ENCODE data around the gene TP63.

The TP63 gene

GRCh38 chr3:189588070-189588469 lies 43.1 kb upstream of the TP63 start:
- DNase-seq: no peak
- Histone ChIP-seq H3K79me1 (ENCODE audit: low read length) (no peaks in the 10 kb centered on the region), H4K12ac (ENCODE audit: low read depth, low read length) (no peak overlapping the region), H2BK12ac (ENCODE audit: low read length) (no peak overlapping the region), H2BK5ac (ENCODE audit: low read depth, low read length, poor library complexity) (no peak overlapping the region), H3K79me2 (ENCODE audit: control insufficient read depth, insufficient read depth, low read length, poor library complexity) (no peaks in the 10 kb centered on the region), H3K23ac (ENCODE audit: low read length) (no peak overlapping the region), H3K9ac (ENCODE audit: low read length) (no peak overlapping the region), H2BK120ac (ENCODE audit: insufficient read depth, low read length, poor library complexity) (no peak overlapping the region), H3K18ac (ENCODE audit: low read length) (no peak overlapping the region), H3K27me3 (ENCODE audit: insufficient read depth, low read length) (no peaks in the 10 kb centered on the region), H3K4me1 (ENCODE audit: control insufficient read depth in 1 of 2, insufficient read depth in 2 of 2, low read length in 2 of 2) (no peaks in the 10 kb centered on the region), H3K36me3 (ENCODE audit: control insufficient read depth in 1 of 2, insufficient read depth in 2 of 2, low read length in 2 of 2) (no peaks in the 10 kb centered on the region), H2AFZ (ENCODE audit: insufficient read depth, low read length, poor library complexity) (no peak overlapping the region), H3K4me3 (ENCODE audit: low read depth, low read length) (no peak overlapping the region), H3K14ac (ENCODE audit: low read length) (no peak overlapping the region), H3K9me3 (ENCODE audit: insufficient read depth, low read depth, low read length) (no peaks in the 10 kb centered on the region), H3K4ac (ENCODE audit: low read depth, low read length) (no peak overlapping the region), H2AK5ac (ENCODE audit: low read length) (no peak overlapping the region), H3K27ac (ENCODE audit: low read depth, low read length) (no peak overlapping the region), H3K4me2 (ENCODE audit: low read length) (no peak overlapping the region), H4K8ac (ENCODE audit: low read depth, low read length) (no peak overlapping the region), H4K91ac (ENCODE audit: low read depth, low read length) (no peak overlapping the region)
- no CpG with 5 or more reads among the region's 1 CpG for WGBS (ENCODE audit: extremely low coverage, insufficient coverage, insufficient read length)

GRCh38 chr3:189588475-189589178 lies 42.6 kb upstream of the TP63 start:
- Histone ChIP-seq H2BK12ac (ENCODE audit: low read length) (no peak overlapping the region), H3K4me1 (ENCODE audit: control insufficient read depth in 1 of 2, insufficient read depth in 2 of 2, low read length in 2 of 2) (no peaks in the 10 kb centered on the region), H3K36me3 (ENCODE audit: control insufficient read depth in 1 of 2, insufficient read depth in 2 of 2, low read length in 2 of 2) (no peaks in the 10 kb centered on the region), H3K18ac (ENCODE audit: low read length) (no peak overlapping the region), H3K27ac (ENCODE audit: low read depth, low read length) (no peak overlapping the region), H3K14ac (ENCODE audit: low read length) (no peak overlapping the region), H4K91ac (ENCODE audit: low read depth, low read length) (no peak overlapping the region), H3K27me3 (ENCODE audit: insufficient read depth, low read length) (no peaks in the 10 kb centered on the region), H3K4me3 (ENCODE audit: low read depth, low read length) (no peak overlapping the region), H4K12ac (ENCODE audit: low read depth, low read length) (no peak overlapping the region), H3K79me1 (ENCODE audit: low read length) (no peaks in the 10 kb centered on the region), H3K23ac (ENCODE audit: low read length) (no peak overlapping the region), H2AFZ (ENCODE audit: insufficient read depth, low read length, poor library complexity) (no peak overlapping the region), H2BK5ac (ENCODE audit: low read depth, low read length, poor library complexity) (no peak overlapping the region), H3K4ac (ENCODE audit: low read depth, low read length) (no peak overlapping the region), H3K9me3 (ENCODE audit: insufficient read depth, low read depth, low read length) (no peaks in the 10 kb centered on the region), H3K9ac (ENCODE audit: low read length) (no peak overlapping the region), H4K8ac (ENCODE audit: low read depth, low read length) (no peak overlapping the region), H2AK5ac (ENCODE audit: low read length) (no peak overlapping the region), H2BK120ac (ENCODE audit: insufficient read depth, low read length, poor library complexity) (no peak overlapping the region), H3K4me2 (ENCODE audit: low read length) (no peak overlapping the region), H3K79me2 (ENCODE audit: control insufficient read depth, insufficient read depth, low read length, poor library complexity) (no peaks in the 10 kb centered on the region)
- no CpG with 5 or more reads among the region's 5 CpGs for WGBS (ENCODE audit: extremely low coverage, insufficient coverage, insufficient read length)
- DNase-seq: peak; percentile 47 to 95

- Histone ChIP-seq H3K36me3 (ENCODE audit: control insufficient read depth in 1 of 2, insufficient read depth in 2 of 2, low read length in 2 of 2) (no peaks in the 10 kb centered on the region), H2BK5ac (ENCODE audit: low read depth, low read length, poor library complexity) (no peak overlapping the region), H3K79me2 (ENCODE audit: control insufficient read depth, insufficient read depth, low read length, poor library complexity) (no peaks in the 10 kb centered on the region), H3K4me1 (ENCODE audit: control insufficient read depth in 1 of 2, insufficient read depth in 2 of 2, low read length in 2 of 2) (no peaks in the 10 kb centered on the region), H3K79me1 (ENCODE audit: low read length) (no peaks in the 10 kb centered on the region), H3K4me3 (ENCODE audit: low read depth, low read length) (no peak overlapping the region), H3K18ac (ENCODE audit: low read length) (no peak overlapping the region), H3K14ac (ENCODE audit: low read length) (no peak overlapping the region), H2BK120ac (ENCODE audit: insufficient read depth, low read length, poor library complexity) (no peak overlapping the region), H4K12ac (ENCODE audit: low read depth, low read length) (no peak overlapping the region), H3K27me3 (ENCODE audit: insufficient read depth, low read length) (no peaks in the 10 kb centered on the region), H3K9ac (ENCODE audit: low read length) (no peak overlapping the region), H4K91ac (ENCODE audit: low read depth, low read length) (no peak overlapping the region), H3K23ac (ENCODE audit: low read length) (no peak overlapping the region), H3K27ac (ENCODE audit: low read depth, low read length) (no peak overlapping the region), H3K4me2 (ENCODE audit: low read length) (no peak overlapping the region), H4K8ac (ENCODE audit: low read depth, low read length) (no peak overlapping the region), H3K9me3 (ENCODE audit: insufficient read depth, low read depth, low read length) (no peaks in the 10 kb centered on the region), H2AK5ac (ENCODE audit: low read length) (no peak overlapping the region), H2BK12ac (ENCODE audit: low read length) (no peak overlapping the region), H3K4ac (ENCODE audit: low read depth, low read length) (no peak overlapping the region), H2AFZ (ENCODE audit: insufficient read depth, low read length, poor library complexity) (no peak overlapping the region)
- no CpG with 5 or more reads among the region's 1 CpG for WGBS (ENCODE audit: extremely low coverage, insufficient coverage, insufficient read length)
- no peak for DNase-seq
Observed at GRCh38 chr3:189589179-189589569, 42.0 kb upstream of the TP63 start.

- H2AK5ac ChIP-seq (ENCODE audit: low read length): no peak overlapping the region
- no CpG with 5 or more reads among the region's 3 CpGs for WGBS (ENCODE audit: extremely low coverage, insufficient coverage, insufficient read length)
Observed at GRCh38 chr3:189590223-189590622, 41.0 kb upstream of the TP63 start.

More at GRCh38 chr3:189590223-189590622, 41.0 kb upstream of the TP63 start:
- Histone ChIP-seq H3K4me3 (ENCODE audit: low read depth, low read length) (no peak overlapping the region), H3K4ac (ENCODE audit: low read depth, low read length) (no peak overlapping the region), H3K14ac (ENCODE audit: low read length) (no peak overlapping the region), H2BK12ac (ENCODE audit: low read length) (no peak overlapping the region), H3K79me1 (ENCODE audit: low read length) (no peaks in the 10 kb centered on the region), H3K27ac (ENCODE audit: low read depth, low read length) (no peak overlapping the region), H3K79me2 (ENCODE audit: control insufficient read depth, insufficient read depth, low read length, poor library complexity) (no peaks in the 10 kb centered on the region), H2BK5ac (ENCODE audit: low read depth, low read length, poor library complexity) (no peak overlapping the region), H3K36me3 (ENCODE audit: control insufficient read depth in 1 of 2, insufficient read depth in 2 of 2, low read length in 2 of 2) (no peaks in the 10 kb centered on the region), H3K9me3 (ENCODE audit: insufficient read depth, low read depth, low read length) (no peaks in the 10 kb centered on the region), H2BK120ac (ENCODE audit: insufficient read depth, low read length, poor library complexity) (no peak overlapping the region), H3K23ac (ENCODE audit: low read length) (peak overlapping the region; percentile 33), H4K12ac (ENCODE audit: low read depth, low read length) (no peak overlapping the region), H3K4me2 (ENCODE audit: low read length) (no peak overlapping the region), H3K27me3 (ENCODE audit: insufficient read depth, low read length) (no peaks in the 10 kb centered on the region), H4K91ac (ENCODE audit: low read depth, low read length) (no peak overlapping the region), H3K9ac (ENCODE audit: low read length) (peak overlapping the region; percentile 38), H2AFZ (ENCODE audit: insufficient read depth, low read length, poor library complexity) (no peak overlapping the region), H4K8ac (ENCODE audit: low read depth, low read length) (no peak overlapping the region), H3K4me1 (ENCODE audit: control insufficient read depth in 1 of 2, insufficient read depth in 2 of 2, low read length in 2 of 2) (no peaks in the 10 kb centered on the region), H3K18ac (ENCODE audit: low read length) (no peak overlapping the region)
- no peak for DNase-seq

Measured in trophoblast cell (in vitro differentiated cells and primary cell).